ENCODE results near the gene TP53AIP1.

The TP53AIP1 gene

GRCh38 chr11:128905345-128906184, 37.1 kb downstream of the TP53AIP1 start:
- DNase-seq (ENCODE audit: low spot score) = peak; percentile 66

- peak; percentile 41 for DNase-seq (ENCODE audit: low spot score)
Measured at GRCh38 chr11:128904656-128905344, 37.9 kb downstream of the TP53AIP1 start.

GRCh38 chr11:128904303-128904655, 38.4 kb downstream of the TP53AIP1 start:
- no peak for DNase-seq (ENCODE audit: low spot score)

GRCh38 chr11:128903248-128904061, 39.2 kb downstream of the TP53AIP1 start:
- no peak for DNase-seq (ENCODE audit: low spot score)

- DNase-seq (ENCODE audit: low spot score) = peak; percentile 64
Measured at GRCh38 chr11:128902515-128903066, 40.1 kb downstream of the TP53AIP1 start.

GRCh38 chr11:128901653-128902514, 40.8 kb downstream of the TP53AIP1 start:
- DNase-seq (ENCODE audit: low spot score) = no peak

GRCh38 chr11:128900468-128900867, 42.2 kb downstream of the TP53AIP1 start:
- no peak for DNase-seq (ENCODE audit: low spot score)

- DNase-seq (ENCODE audit: low spot score) = peak; percentile 30
Measured at GRCh38 chr11:128898580-128899344, 43.9 kb downstream of the TP53AIP1 start.

- no peak for DNase-seq (ENCODE audit: low spot score)
Measured at GRCh38 chr11:128897826-128898225, 44.8 kb downstream of the TP53AIP1 start.

GRCh38 chr11:128896356-128896755, 46.3 kb downstream of the TP53AIP1 start:
- DNase-seq (ENCODE audit: low spot score) = no peak

GRCh38 chr11:128895526-128895925, 47.1 kb downstream of the TP53AIP1 start:
- DNase-seq (ENCODE audit: low spot score) = no peak

- no peak for DNase-seq (ENCODE audit: low spot score)
Measured at GRCh38 chr11:128894685-128895084, 48.0 kb downstream of the TP53AIP1 start.

- DNase-seq (ENCODE audit: low spot score) = no peak
Measured at GRCh38 chr11:128894286-128894681, 48.4 kb downstream of the TP53AIP1 start.

GRCh38 chr11:128893578-128894285, 48.9 kb downstream of the TP53AIP1 start:
- DNase-seq (ENCODE audit: low spot score) = no peak

- DNase-seq (ENCODE audit: low spot score) = no peak
Measured at GRCh38 chr11:128892866-128893565, 49.7 kb downstream of the TP53AIP1 start.

- no peak for DNase-seq (ENCODE audit: low spot score)
Measured at GRCh38 chr11:128891913-128892398, 50.7 kb downstream of the TP53AIP1 start.

GRCh38 chr11:128890543-128891368, 51.9 kb downstream of the TP53AIP1 start, which contains the start of gene KCNJ5:
Gene KCNJ5, plus strand, starts transcription at chr11:128891356. Its CDS starts 19,918 bp downstream, at chr11:128911274.
- peak; percentile 57 for DNase-seq (ENCODE audit: low spot score)

GRCh38 chr11:128890216-128890542, 52.5 kb downstream of the TP53AIP1 start:
- no peak for DNase-seq (ENCODE audit: low spot score)
